Colonic mucosa (tissue), 4 donors: ENCODE measurements around the gene HEATR5B. TPM values are rescaled to one million over a fixed set of nuclear protein-coding genes. Genes with fewer than 3 reads are reported as not detected.
"Not testable (repeated sequence)": the region's sequence is repeated elsewhere in the genome, so short reads cannot be mapped to it uniquely, and the experiment has no call there.

Experiments used
- DNase-seq: peaks from one replicate; pipeline ENCODE4 v3.0.0-alpha.2; 2020
- H3K27ac ChIP-seq: fragments of 200-600 bp; one replicate; pipeline ENCODE4 v1.8.0; 2021
- H3K27me3 ChIP-seq: fragments of 200-600 bp; one replicate; pipeline ENCODE4 v1.8.0; 2021
- H3K36me3 ChIP-seq: fragments of 200-600 bp; one replicate; pipeline ENCODE4 v1.8.0; 2021
- H3K4me1 ChIP-seq: fragments of 200-600 bp; one replicate; pipeline ENCODE4 v1.8.0; 2021; ENCODE audit warnings: mild to moderate bottlenecking
- H3K4me3 ChIP-seq: fragments of 200-600 bp; one replicate; pipeline ENCODE4 v1.8.0; 2021
- H3K9ac ChIP-seq, 2 donors: one replicate each; pipeline ENCODE4 v1.7.0; 2013; ENCODE audit warnings: control low read depth in 2 of 2, low read depth in 2 of 2, low read length in 2 of 2
- H3K9me3 ChIP-seq: fragments of 200-600 bp; one replicate; pipeline ENCODE4 v1.8.0; 2021
- CTCF ChIP-seq: fragments of 200-600 bp; IDR thresholded peaks from one replicate; pipeline ENCODE4 v1.8.0; 2022; ENCODE audit warnings: antibody characterized with exemption, mild to moderate bottlenecking
- intact Hi-C: fragments of 100-400 bp; cut with DNase I; formaldehyde crosslinking; loops from one replicate; pipeline ENCODE4 v1.14.1; 2022
- total RNA-seq, 2 donors: library from RNA; stranded (reverse); fragmentation: NEBNext Ultra II Directional in 1 of 2; extraction: Animal tissue kit (Norgen Biotek cat#: 25700) in 1 of 2; gene quantifications; one replicate each; pipeline ENCODE4 v1.2.1, GENCODE V29; 2021
- donor health status: healthy.
- donor health status: DM: no; HTN: no; CAD: no.
- donor health status: DM: no; HTN: no; CAD: no.

The HEATR5B gene
- total RNA-seq, 2 donors from 2014 or later = 17.9 to 22.1 TPM

GRCh38 chr2:36988008-36988407 lies 96.2 kb downstream of the HEATR5B start:
- intact Hi-C loops = no loop called here
- no peak overlapping the region for H3K4me3 ChIP-seq
- no peaks in the 10 kb centered on the region for H3K9me3 ChIP-seq
- no peak overlapping the region for H3K27ac ChIP-seq
- no peaks in the 10 kb centered on the region for H3K4me1 ChIP-seq
- TF ChIP-seq CTCF = no peak
- no peak for DNase-seq
- no peaks in the 10 kb centered on the region for H3K27me3 ChIP-seq
- no peak overlapping the region for H3K9ac ChIP-seq
- no peaks in the 10 kb centered on the region for H3K36me3 ChIP-seq

GRCh38 chr2:36982467-36982866 lies 101.7 kb downstream of the HEATR5B start:
- Histone ChIP-seq H3K27ac (no peak overlapping the region), H3K4me3 (no peak overlapping the region), H3K27me3 (no peaks in the 10 kb centered on the region), H3K36me3 (no peaks in the 10 kb centered on the region), H3K9me3 (no peaks in the 10 kb centered on the region), H3K9ac (no peak overlapping the region), H3K4me1 (no peaks in the 10 kb centered on the region)
- intact Hi-C loops = no loop called here
- DNase-seq = no peak
- TF ChIP-seq CTCF = no peak

- no peak overlapping the region for H3K9ac ChIP-seq
- TF ChIP-seq CTCF = no peak
- H3K27me3 ChIP-seq = no peaks in the 10 kb centered on the region
- no peaks in the 10 kb centered on the region for H3K36me3 ChIP-seq
- no peak overlapping the region for H3K4me3 ChIP-seq
- H3K4me1 ChIP-seq = no peaks in the 10 kb centered on the region
- intact Hi-C loops = no loop called here
- no peak for DNase-seq
- no peak overlapping the region for H3K27ac ChIP-seq
- no peaks in the 10 kb centered on the region for H3K9me3 ChIP-seq
Measured at GRCh38 chr2:36981911-36982310, 102.3 kb downstream of the HEATR5B start.

- H3K4me3 ChIP-seq, H3K9ac ChIP-seq, H3K27ac ChIP-seq, intact Hi-C loops, DNase-seq, H3K27me3 ChIP-seq, H3K4me1 ChIP-seq, H3K9me3 ChIP-seq, H3K36me3 ChIP-seq: not testable (repeated sequence)
Measured at GRCh38 chr2:36979007-36979406, 105.2 kb downstream of the HEATR5B start.

- no peak for DNase-seq
- no peak overlapping the region for H3K27ac ChIP-seq
- H3K4me1 ChIP-seq = no peaks in the 10 kb centered on the region
- H3K9me3 ChIP-seq = no peaks in the 10 kb centered on the region
- no peak overlapping the region for H3K4me3 ChIP-seq
- no peaks in the 10 kb centered on the region for H3K36me3 ChIP-seq
- no peaks in the 10 kb centered on the region for H3K27me3 ChIP-seq
- intact Hi-C loops = no loop called here
- no peak for TF ChIP-seq CTCF
- no peak overlapping the region for H3K9ac ChIP-seq
Measured at GRCh38 chr2:36976065-36976464, 108.1 kb downstream of the HEATR5B start.

- intact Hi-C loops = no loop called here
- Histone ChIP-seq H3K36me3 (no peaks in the 10 kb centered on the region), H3K4me1 (no peaks in the 10 kb centered on the region), H3K27ac (no peak overlapping the region), H3K9ac (no peak overlapping the region), H3K27me3 (no peaks in the 10 kb centered on the region), H3K4me3 (no peak overlapping the region), H3K9me3 (no peaks in the 10 kb centered on the region)
- no peak for DNase-seq
- no peak for TF ChIP-seq CTCF
Measured at GRCh38 chr2:36975306-36975705, 108.9 kb downstream of the HEATR5B start.
